Measurements from ENCODE around the gene CACNB1.
"Not testable (repeated sequence)": the region's sequence is repeated elsewhere in the genome, so short reads cannot be mapped to it uniquely, and the experiment has no call there.

The CACNB1 gene

GRCh38 chr17:39150104-39150634, 47.3 kb downstream of the CACNB1 start:
- DNase-seq, result no peak

- DNase-seq, result no peak
Observed at GRCh38 chr17:39147221-39148185, 50.0 kb downstream of the CACNB1 start.

- DNase-seq, result no peak
Observed at GRCh38 chr17:39146273-39146672, 51.2 kb downstream of the CACNB1 start.

GRCh38 chr17:39145143-39145542, 52.3 kb downstream of the CACNB1 start:
- DNase-seq, result no peak

- DNase-seq, result no peak
Observed at GRCh38 chr17:39144416-39144840, 53.0 kb downstream of the CACNB1 start.

GRCh38 chr17:39143552-39144093, 53.8 kb downstream of the CACNB1 start:
- no peak for DNase-seq

- DNase-seq, result no peak
Observed at GRCh38 chr17:39141915-39142664, 55.4 kb downstream of the CACNB1 start.

GRCh38 chr17:39141294-39141693, 56.2 kb downstream of the CACNB1 start:
- DNase-seq, result no peak

- no peak for DNase-seq
Observed at GRCh38 chr17:39139561-39139960, 57.9 kb downstream of the CACNB1 start.

- no peak for DNase-seq
Observed at GRCh38 chr17:39139161-39139511, 58.3 kb downstream of the CACNB1 start.

GRCh38 chr17:39138431-39139160, 58.9 kb downstream of the CACNB1 start:
- DNase-seq, result no peak

- no peak for DNase-seq
Observed at GRCh38 chr17:39134878-39135277, 62.6 kb downstream of the CACNB1 start.

GRCh38 chr17:39132192-39132610, 65.3 kb downstream of the CACNB1 start:
- no peak for DNase-seq

GRCh38 chr17:39131616-39132015, 65.9 kb downstream of the CACNB1 start:
- no peak for DNase-seq

GRCh38 chr17:39130205-39130604, 67.3 kb downstream of the CACNB1 start:
- DNase-seq, result no peak

GRCh38 chr17:39129544-39129943, 67.9 kb downstream of the CACNB1 start:
- not testable (repeated sequence) for DNase-seq

- no peak for DNase-seq
Observed at GRCh38 chr17:39126436-39126835, 71.0 kb downstream of the CACNB1 start.

- DNase-seq, result no peak
Observed at GRCh38 chr17:39125143-39125875, 72.2 kb downstream of the CACNB1 start.

- no peak for DNase-seq
Observed at GRCh38 chr17:39123627-39124026, 73.8 kb downstream of the CACNB1 start.

Data from activated gamma-delta T cell (primary cell).